ENCODE data around the gene CDR2L.

GRCh38 chr17:75012346-75013091 is 25.1 kb downstream of the CDR2L start, which contains the start of gene MRPL58:
- TF ChIP-seq CTCF (IDR thresholded peaks at IDR 0.05) (peak in 5 of 7 experiments; percentile 34 to 66 (median 49)), EP300 (IDR thresholded peaks at IDR 0.05) (no peak), POLR2A (IDR thresholded peaks at IDR 0.05) (no peak)

Data from stomach (tissue), 4 donors.